HEK293 (cell line): ENCODE data around the gene ARL2BP.

Source experiments
- CTCF ChIA-PET: fragments of 350-600 bp; formaldehyde crosslinking; extraction: SDS; loops from one replicate; lab custom pipeline; 2021; ENCODE audit warnings: antibody characterized with exemption; lab: Yijun Ruan, JAX
- POLR2A ChIA-PET: fragments of 300-600 bp; formaldehyde crosslinking; extraction: SDS; loops from one replicate; lab custom pipeline; 2020; ENCODE audit warnings: antibody characterized with exemption, inconsistent platforms; lab: Yijun Ruan, JAX
- H3K27ac ChIP-seq: fragments of 200-500 bp; sonication (Bioruptor generic); 2 replicates; pipeline ENCODE4 v1.5.1; 2014; ENCODE audit warnings: low read depth, low read length, control low read depth, inconsistent platforms; ENCODE audit errors: extremely low read depth
- H3K36me3 ChIP-seq, 2 experiments: fragments of 200-500 bp in 1 of 2; sonication (Bioruptor generic) in 1 of 2; 1 replicate in 1 of 2; 2 replicates in 1 of 2; pipeline ENCODE4 v1.5.1; 2014 to 2017; ENCODE audit warnings: inconsistent platforms in 2 of 2, low read length in 2 of 2; ENCODE audit not compliant: control insufficient read depth in 2 of 2, insufficient read depth in 1 of 2
- H3K4me1 ChIP-seq: fragments of 200-500 bp; sonication (Bioruptor generic); 2 replicates; pipeline ENCODE4 v1.5.1; 2014; ENCODE audit warnings: mild to moderate bottlenecking, low read length, inconsistent platforms; ENCODE audit not compliant: control insufficient read depth, insufficient read depth
- H3K4me3 ChIP-seq: 2 replicates; pipeline ENCODE4 v1.5.1; 2011; ENCODE audit warnings: low read depth, mild to moderate bottlenecking, control low read depth, low read length, moderate library complexity
- H3K9me3 ChIP-seq: fragments of 200-500 bp; sonication (Bioruptor generic); 2 replicates; pipeline ENCODE4 v1.5.1; 2014; ENCODE audit warnings: low read depth, low read length, inconsistent platforms; ENCODE audit not compliant: control insufficient read depth, insufficient read depth
- GLIS1 ChIP-seq: fragments of 450-650 bp; formaldehyde crosslinking; IDR thresholded peaks from 2 replicates; pipeline ENCODE4 v1.5.1; 2016; ENCODE audit warnings: missing biosample characterization, missing genetic modification characterization
- KLF8 ChIP-seq: fragments of 450-650 bp; formaldehyde crosslinking; IDR thresholded peaks from 2 replicates; pipeline ENCODE4 v1.5.1; 2016; ENCODE audit warnings: missing biosample characterization, missing genetic modification characterization
- OSR2 ChIP-seq: fragments of 450-650 bp; formaldehyde crosslinking; IDR thresholded peaks from 2 replicates; pipeline ENCODE4 v1.5.1; 2016; ENCODE audit warnings: missing biosample characterization, missing genetic modification characterization
- REPIN1 ChIP-seq: fragments of 450-650 bp; formaldehyde crosslinking; IDR thresholded peaks from 2 replicates; pipeline ENCODE4 v1.5.1; 2017; ENCODE audit warnings: missing biosample characterization, missing genetic modification characterization, low read depth
- ZNF121 ChIP-seq: fragments of 450-650 bp; formaldehyde crosslinking; IDR thresholded peaks from 2 replicates; pipeline ENCODE4 v1.5.1; 2016; ENCODE audit warnings: missing biosample characterization, missing genetic modification characterization
- ZNF132 ChIP-seq: fragments of 450-650 bp; formaldehyde crosslinking; IDR thresholded peaks from 2 replicates; pipeline ENCODE4 v1.5.1; 2017; ENCODE audit warnings: missing biosample characterization, missing genetic modification characterization, borderline replicate concordance
- ZNF148 ChIP-seq: fragments of 450-650 bp; formaldehyde crosslinking; IDR thresholded peaks from 2 replicates; pipeline ENCODE4 v1.5.0; 2017; ENCODE audit warnings: missing biosample characterization, missing genetic modification characterization, borderline replicate concordance
- ZNF239 ChIP-seq: fragments of 450-650 bp; formaldehyde crosslinking; IDR thresholded peaks from 2 replicates; pipeline ENCODE4 v1.5.1; 2016; ENCODE audit warnings: missing biosample characterization, missing genetic modification characterization
- ZNF354C ChIP-seq: fragments of 450-650 bp; formaldehyde crosslinking; IDR thresholded peaks from 2 replicates; pipeline ENCODE4 v1.5.1; 2016; ENCODE audit warnings: missing biosample characterization, missing genetic modification characterization, low read depth, borderline replicate concordance
- ZNF561 ChIP-seq: fragments of 450-650 bp; IDR thresholded peaks from 2 replicates; pipeline ENCODE4 v1.5.1; 2018; ENCODE audit warnings: missing biosample characterization, missing genetic modification characterization, borderline replicate concordance
- ZNF571 ChIP-seq: fragments of 450-650 bp; formaldehyde crosslinking; IDR thresholded peaks from 2 replicates; pipeline ENCODE4 v1.5.0; 2017; ENCODE audit warnings: missing biosample characterization, missing genetic modification characterization
- ZNF626 ChIP-seq: fragments of 450-650 bp; sonication (Bioruptor Pico); formaldehyde crosslinking; IDR thresholded peaks from 2 replicates; pipeline ENCODE4 v1.5.1; 2018; ENCODE audit warnings: missing biosample characterization, missing genetic modification characterization, inconsistent platforms
- ZNF654 ChIP-seq: fragments of 450-650 bp; formaldehyde crosslinking; IDR thresholded peaks from 2 replicates; pipeline ENCODE4 v1.5.1; 2016; ENCODE audit warnings: low read depth, missing biosample characterization, missing genetic modification characterization
- ZNF707 ChIP-seq: fragments of 450-650 bp; formaldehyde crosslinking; IDR thresholded peaks from 2 replicates; pipeline ENCODE4 v1.5.1; 2016; ENCODE audit warnings: missing biosample characterization, missing genetic modification characterization
- ZNF792 ChIP-seq: fragments of 450-650 bp; formaldehyde crosslinking; IDR thresholded peaks from 2 replicates; pipeline ENCODE4 v1.5.1; 2016; ENCODE audit warnings: missing biosample characterization, missing genetic modification characterization
- ZSCAN16 ChIP-seq: fragments of 450-650 bp; formaldehyde crosslinking; IDR thresholded peaks from 2 replicates; pipeline ENCODE4 v1.5.1; 2016; ENCODE audit warnings: missing biosample characterization, missing genetic modification characterization
- TF ChIP-seq, protein P1 (sequence below): fragments of 450-650 bp; IDR thresholded peaks from 2 replicates; pipeline ENCODE4 v1.5.1; 2018; ENCODE audit warnings: missing biosample characterization, missing genetic modification characterization

ARL2BP gene

DNA sequence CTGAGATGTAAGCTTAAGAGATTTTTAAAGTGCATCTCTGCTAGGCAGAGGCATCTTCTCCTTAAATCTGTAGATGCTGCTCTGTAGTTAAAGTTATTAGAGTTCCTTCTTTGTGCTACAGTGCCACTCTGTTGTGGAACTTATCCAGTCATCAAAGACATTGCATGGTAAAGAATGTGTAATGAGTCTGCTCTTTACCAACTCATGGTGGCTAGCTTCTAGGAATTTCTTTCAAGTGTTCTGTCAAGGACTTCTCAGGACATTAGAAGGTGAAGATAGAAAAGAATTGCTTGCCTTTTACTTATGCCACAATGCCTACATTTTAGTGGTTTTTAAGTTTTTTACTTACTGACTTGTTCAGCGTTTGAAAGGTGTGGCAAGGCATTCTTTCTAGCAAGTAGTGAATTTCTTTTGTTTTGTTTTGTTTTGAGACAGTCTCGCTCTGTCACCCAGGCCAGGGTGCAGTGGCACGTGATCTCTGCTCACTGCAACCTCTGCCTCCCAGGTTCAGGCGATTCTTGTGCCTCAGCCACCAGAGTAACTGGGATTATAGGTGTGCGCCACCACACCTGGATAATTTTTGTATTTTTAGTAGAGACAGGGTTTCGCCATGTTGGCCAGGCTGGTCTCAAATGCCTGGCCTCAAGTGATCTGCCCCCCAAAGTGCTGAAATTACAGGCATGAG, 20.3 kb upstream of the ARL2BP start:
- H3K4me3 ChIP-seq, result no peak overlapping the region
- H3K27ac ChIP-seq, result no peak overlapping the region
- H3K9me3 ChIP-seq, result no peaks in the 10 kb centered on the region
- ChIA-PET POLR2A (no interaction called here), CTCF (no interaction called here)
- TF ChIP-seq ZNF561 (tag by site-specific recombination), result no peak
- TF ChIP-seq ZNF148, result no peak
- TF ChIP-seq ZNF654, result no peak
- TF ChIP-seq ZNF626 (tag by site-specific recombination), result no peak
- no peaks in the 10 kb centered on the region for H3K4me1 ChIP-seq
- peaks cover 14 to 84% of the 10 kb centered on the region in 2 experiments for H3K36me3 ChIP-seq

GRCh38 chr16:57225978-57226377, 19.1 kb upstream of the ARL2BP start:
- POLR2A ChIA-PET, result no interaction called here
- H3K4me3 ChIP-seq, result no peak overlapping the region
- no peaks in the 10 kb centered on the region for H3K9me3 ChIP-seq
- CTCF ChIA-PET, result no interaction called here
- TF ChIP-seq ZNF121 (tag by site-specific recombination) (no peak), KLF8 (tag by site-specific recombination) (no peak), ZNF132 (tag by site-specific recombination) (no peak), ZSCAN16 (tag by site-specific recombination) (no peak), ZNF239 (tag by site-specific recombination) (no peak), ZNF571 (tag by site-specific recombination) (no peak), OSR2 (no peak), REPIN1 (tag by site-specific recombination) (no peak)
- peaks cover 20 to 86% of the 10 kb centered on the region in 2 experiments for H3K36me3 ChIP-seq
- H3K4me1 ChIP-seq, result no peaks in the 10 kb centered on the region
- no peak overlapping the region for H3K27ac ChIP-seq

DNA sequence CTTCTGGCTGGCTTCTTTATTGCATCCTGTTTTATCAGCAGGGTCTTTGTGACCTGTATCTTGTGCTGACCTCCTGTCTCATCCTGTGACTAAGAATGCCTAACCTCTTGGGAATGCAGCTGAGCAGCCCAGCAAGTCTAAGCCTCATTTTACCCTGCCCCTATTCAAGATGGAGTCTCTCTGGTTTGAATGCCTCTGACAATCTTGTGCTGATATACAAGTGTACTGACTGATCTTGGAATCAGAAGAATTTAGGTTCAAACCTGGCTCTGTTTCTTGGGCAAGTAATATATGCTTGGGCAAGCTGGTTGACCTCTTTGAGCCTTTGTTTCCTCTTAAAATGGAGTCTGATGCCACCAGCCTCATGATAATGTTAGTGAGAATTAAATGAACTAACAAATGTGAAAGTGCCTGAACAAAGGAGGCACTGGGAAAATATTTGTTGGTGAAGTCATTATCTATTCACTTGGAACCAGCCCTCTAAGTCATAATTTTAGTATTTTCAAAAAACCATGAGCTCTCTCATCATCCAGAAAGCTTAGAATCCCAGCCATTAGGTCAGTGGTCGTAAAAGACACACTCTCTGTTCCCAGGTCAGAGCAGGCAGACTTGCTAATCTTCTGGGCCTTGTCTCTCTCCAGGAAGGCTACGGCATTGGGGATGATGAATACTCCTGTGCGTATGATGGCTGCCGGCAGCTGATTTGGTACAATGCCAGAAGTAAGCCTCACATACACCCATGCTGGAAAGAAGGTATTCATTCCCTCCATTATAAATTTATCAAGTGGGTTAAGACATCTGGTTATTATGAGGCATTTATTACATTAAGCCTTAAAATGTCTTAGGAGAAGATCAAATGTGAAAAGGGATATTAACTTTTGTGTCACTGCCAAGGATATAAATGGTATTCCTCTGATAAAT, 18.1 kb upstream of the ARL2BP start:
- Histone ChIP-seq H3K27ac (no peak overlapping the region), H3K9me3 (no peaks in the 10 kb centered on the region), H3K4me1 (no peaks in the 10 kb centered on the region)
- CTCF ChIA-PET, result no interaction called here
- POLR2A ChIA-PET, result no interaction called here
- TF ChIP-seq GLIS1 (tag by site-specific recombination), result no peak
- no peak for TF ChIP-seq ZNF792 (tag by site-specific recombination)
- TF ChIP-seq, protein P1, sequence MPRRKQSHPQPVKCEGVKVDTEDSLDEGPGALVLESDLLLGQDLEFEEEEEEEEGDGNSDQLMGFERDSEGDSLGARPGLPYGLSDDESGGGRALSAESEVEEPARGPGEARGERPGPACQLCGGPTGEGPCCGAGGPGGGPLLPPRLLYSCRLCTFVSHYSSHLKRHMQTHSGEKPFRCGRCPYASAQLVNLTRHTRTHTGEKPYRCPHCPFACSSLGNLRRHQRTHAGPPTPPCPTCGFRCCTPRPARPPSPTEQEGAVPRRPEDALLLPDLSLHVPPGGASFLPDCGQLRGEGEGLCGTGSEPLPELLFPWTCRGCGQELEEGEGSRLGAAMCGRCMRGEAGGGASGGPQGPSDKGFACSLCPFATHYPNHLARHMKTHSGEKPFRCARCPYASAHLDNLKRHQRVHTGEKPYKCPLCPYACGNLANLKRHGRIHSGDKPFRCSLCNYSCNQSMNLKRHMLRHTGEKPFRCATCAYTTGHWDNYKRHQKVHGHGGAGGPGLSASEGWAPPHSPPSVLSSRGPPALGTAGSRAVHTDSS, result no peak
- TF ChIP-seq ZNF707 (tag by site-specific recombination), result no peak
- no peak for TF ChIP-seq ZNF354C (tag by site-specific recombination)
- TF ChIP-seq, all 188 proteins: peak for 0
- H3K4me3 ChIP-seq, result no peak overlapping the region
- peaks cover 22 to 86% of the 10 kb centered on the region in 2 experiments for H3K36me3 ChIP-seq
